Measurements from ENCODE around the gene HINT1.

HINT1 gene

DNA sequence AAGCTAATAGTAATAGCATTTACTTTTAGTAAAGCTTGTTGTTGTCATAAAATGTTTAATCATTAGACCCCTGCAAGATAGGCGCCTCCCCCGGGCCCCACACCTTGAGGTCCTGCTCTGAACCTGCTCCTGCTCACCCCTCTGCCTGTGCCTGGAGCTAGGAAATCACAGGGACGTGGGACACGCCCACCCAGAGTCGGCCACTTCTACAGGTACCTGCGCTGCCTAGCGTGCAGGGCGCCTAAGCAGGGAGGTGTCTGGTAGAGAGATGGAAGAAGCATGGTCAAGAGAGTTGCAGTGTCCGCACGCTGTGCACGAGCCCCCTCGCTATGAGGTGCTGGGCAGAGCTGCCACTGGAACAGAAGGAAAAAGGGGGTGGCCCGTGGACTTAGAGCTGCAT lies 52.6 kb downstream of the HINT1 start:
- H3K4me3 ChIP-seq (ENCODE audit: low read depth, low read length): no peak overlapping the region

GRCh38 chr5:131110256-131110594 lies 54.8 kb downstream of the HINT1 start:
- no peak overlapping the region for H3K4me3 ChIP-seq (ENCODE audit: low read depth, low read length)

- no peak overlapping the region for H3K4me3 ChIP-seq (ENCODE audit: low read depth, low read length)
Observed at GRCh38 chr5:131109540-131110255, 55.4 kb downstream of the HINT1 start.

Measured in iPS-11a (cell line).